Spinal cord (tissue), 10 donors: ENCODE data around the gene CSAD. TPM values are rescaled to one million over a fixed set of nuclear protein-coding genes. Genes with fewer than 3 reads are reported as not detected.

ENCODE experiments used
- DNase-seq, 6 donors: peaks; one replicate each; pipeline versions ENCODE4 v3.0.0 to v3.0.0-alpha.2; 2013 to 2015; ENCODE audit warnings: low spot score in 6 of 6, low read depth in 4 of 6
- H3K27ac ChIP-seq: one replicate; pipeline ENCODE4 v1.5.1; 2013; ENCODE audit warnings: low read depth, low read length, control low read depth
- H3K27me3 ChIP-seq: one replicate; pipeline ENCODE4 v1.6.1; 2013; ENCODE audit warnings: low read length; ENCODE audit not compliant: control insufficient read depth, insufficient read depth
- H3K36me3 ChIP-seq: one replicate; pipeline ENCODE4 v1.6.1; 2013; ENCODE audit warnings: low read length; ENCODE audit not compliant: control insufficient read depth, insufficient read depth
- H3K4me1 ChIP-seq: one replicate; pipeline ENCODE4 v1.6.1; 2013; ENCODE audit warnings: low read length; ENCODE audit not compliant: control insufficient read depth, insufficient read depth
- H3K4me3 ChIP-seq: one replicate; pipeline ENCODE4 v1.5.1; 2013; ENCODE audit warnings: low read depth, low read length, control low read depth
- H3K9me3 ChIP-seq: one replicate; pipeline ENCODE4 v1.6.1; 2013; ENCODE audit warnings: low read length; ENCODE audit not compliant: control insufficient read depth, insufficient read depth
- WGBS: methylation state at CpG from one replicate; pipeline ENCODE4 v1.1.5; 2013; ENCODE audit warnings: missing lambda C conversion rate; ENCODE audit not compliant: insufficient coverage; 5-methylcytosine and 5-hydroxymethylcytosine counted together
- long read RNA-seq, 4 donors: transcript quantifications; one replicate each; lab custom pipeline, GENCODE V29; 2026
- polyA plus RNA-seq, 2 donors: library from polyadenylated mRNA; unstranded; fragments of 120-200 nt; gene quantifications; one replicate each; pipeline ENCODE4 v1.2.1, GENCODE V29; 2013; ENCODE audit not compliant: insufficient read length in 2 of 2
- total RNA-seq, 2 donors: library from RNA; depleted of rRNA in 1 of 2; stranded (reverse); fragments of 120-200 nt in 1 of 2; fragments of >200 nt in 1 of 2; gene quantifications; one replicate each; pipeline versions ENCODE4 v1.2.3 to v1.2.4, GENCODE V29; 2013 to 2014
- donor health status: healthy.

CSAD gene
- 10 to 100 TPM; 22.3 to 34.4 TPM for total RNA-seq
- 100 to 1,000 TPM in 1 of 2 donors, 10 to 100 TPM in 1; 48.1 to 127 TPM for polyA plus RNA-seq
- long read RNA-seq, donor 1, partial matches to known transcripts = 10 of 11 reads
- long read RNA-seq, donor 1, other reads (novel, unspliced or antisense) = 0 of 11 reads
- long read RNA-seq, donor 2 = 0 reads
- long read RNA-seq, donor 3, partial matches to known transcripts = 0 of 1 reads
- long read RNA-seq, donor 3, other reads (novel, unspliced or antisense) = 0 of 1 reads
- long read RNA-seq, donor 4, transcript CSAD-219 (5 exons, 585 nt) = major isoform, 5 of 37 reads
- long read RNA-seq, donor 4, partial matches to known transcripts = 24 of 37 reads
- long read RNA-seq, donor 4, other reads (novel, unspliced or antisense) = 5 of 37 reads

GRCh38 chr12:53180220-53180930, at the start of gene CSAD, which contains the start of gene ZNF740:
Gene CSAD (minus strand): TSS chr12:53180925. CDS start chr12:53173470, 7,455 bp downstream.
Gene ZNF740 (plus strand): TSS chr12:53180722. CDS start chr12:53181984, 1,262 bp downstream.
- H3K4me3 ChIP-seq = peak within 1 kb of the TSS; percentile 80

GRCh38 chr12:53230108-53230845, 49.6 kb upstream of the CSAD start:
- Histone ChIP-seq H3K27me3 (peaks cover 17% of the 10 kb centered on the region), H3K27ac (peak overlapping the region; percentile 78), H3K4me3 (no peak overlapping the region), H3K36me3 (peaks cover 6% of the 10 kb centered on the region), H3K4me1 (peaks cover 65% of the 10 kb centered on the region), H3K9me3 (no peaks in the 10 kb centered on the region)
- 19% methylated on average over 3 of the region's 10 CpGs for WGBS
- DNase-seq = peak in 1 of 6 donors; percentile 46

More at GRCh38 chr12:53180220-53180930, at the start of gene CSAD, which contains the start of gene ZNF740:
- under 1% methylated on average over 64 of the region's 70 CpGs for WGBS
- Histone ChIP-seq H3K4me1 (peaks cover 29% of the 10 kb centered on the region), H3K36me3 (peaks cover 23% of the 10 kb centered on the region), H3K27ac (peak within 1 kb of the TSS; percentile 96), H3K27me3 (no peaks in the 10 kb centered on the region), H3K9me3 (no peaks in the 10 kb centered on the region)
- DNase-seq = peak; percentile 88 to 99 (median 95)

GRCh38 chr12:53229454-53229853, 48.7 kb upstream of the CSAD start:
- Histone ChIP-seq H3K9me3 (no peaks in the 10 kb centered on the region), H3K4me1 (peaks cover 65% of the 10 kb centered on the region), H3K27ac (peak overlapping the region; percentile 78), H3K4me3 (no peak overlapping the region), H3K36me3 (peaks cover 6% of the 10 kb centered on the region), H3K27me3 (peaks cover 17% of the 10 kb centered on the region)
- DNase-seq = no peak
- 84% methylated on average over 2 of the region's 2 CpGs for WGBS

GRCh38 chr12:53227836-53228235, 47.1 kb upstream of the CSAD start:
- DNase-seq = no peak
- Histone ChIP-seq H3K4me3 (no peak overlapping the region), H3K27ac (no peak overlapping the region), H3K4me1 (peaks cover 65% of the 10 kb centered on the region), H3K9me3 (no peaks in the 10 kb centered on the region), H3K36me3 (peaks cover 6% of the 10 kb centered on the region), H3K27me3 (peaks cover 14% of the 10 kb centered on the region)
- WGBS = no CpG with 5 or more reads among the region's 1 CpG

- 93% methylated on average over 10 of the region's 11 CpGs for WGBS
- H3K9me3 ChIP-seq = no peaks in the 10 kb centered on the region
- H3K4me3 ChIP-seq = no peak overlapping the region
These were observed 46.6 kb upstream of the CSAD start for GRCh38 chr12:53227341-53227740.

GRCh38 chr12:53226815-53227214, 46.1 kb upstream of the CSAD start:
- WGBS = 88% methylated on average over 4 of the region's 4 CpGs
- Histone ChIP-seq H3K9me3 (no peaks in the 10 kb centered on the region), H3K27ac (no peak overlapping the region), H3K36me3 (peaks cover 6% of the 10 kb centered on the region), H3K4me3 (no peak overlapping the region), H3K27me3 (peaks cover 9% of the 10 kb centered on the region), H3K4me1 (peaks cover 64% of the 10 kb centered on the region)
- DNase-seq = no peak

More at GRCh38 chr12:53227341-53227740, 46.6 kb upstream of the CSAD start:
- Histone ChIP-seq H3K4me1 (peaks cover 65% of the 10 kb centered on the region), H3K27me3 (peaks cover 10% of the 10 kb centered on the region), H3K27ac (no peak overlapping the region), H3K36me3 (peaks cover 6% of the 10 kb centered on the region)
- no peak for DNase-seq

GRCh38 chr12:53225635-53226424, 45.1 kb upstream of the CSAD start:
- no peak for DNase-seq
- no peaks in the 10 kb centered on the region for H3K9me3 ChIP-seq
- H3K4me1 ChIP-seq = peaks cover 60% of the 10 kb centered on the region
- 78% methylated on average over 5 of the region's 10 CpGs for whole genome bisulfite sequencing
- H3K27ac ChIP-seq = peak overlapping the region; percentile 100
- peaks cover 6% of the 10 kb centered on the region for H3K36me3 ChIP-seq
- H3K4me3 ChIP-seq = no peak overlapping the region
- peaks cover under 1% of the 10 kb centered on the region for H3K27me3 ChIP-seq

- peak overlapping the region; percentile 100 for H3K27ac ChIP-seq
- 73% methylated on average over 8 of the region's 10 CpGs for WGBS
These were observed 44.3 kb upstream of the CSAD start for GRCh38 chr12:53224897-53225634.

More at GRCh38 chr12:53224897-53225634, 44.3 kb upstream of the CSAD start:
- no peak overlapping the region for H3K4me3 ChIP-seq
- H3K36me3 ChIP-seq = peaks cover 6% of the 10 kb centered on the region
- DNase-seq = peak in 2 of 6 donors; percentile 36 to 59
- peaks cover 59% of the 10 kb centered on the region for H3K4me1 ChIP-seq
- H3K9me3 ChIP-seq = no peaks in the 10 kb centered on the region
- H3K27me3 ChIP-seq = no peaks in the 10 kb centered on the region
